ENCODE data around the gene RAB3D.
"Not testable (repeated sequence)": the region's sequence is repeated elsewhere in the genome, so short reads cannot be mapped to it uniquely, and the experiment has no call there.

Gene RAB3D, protein sequence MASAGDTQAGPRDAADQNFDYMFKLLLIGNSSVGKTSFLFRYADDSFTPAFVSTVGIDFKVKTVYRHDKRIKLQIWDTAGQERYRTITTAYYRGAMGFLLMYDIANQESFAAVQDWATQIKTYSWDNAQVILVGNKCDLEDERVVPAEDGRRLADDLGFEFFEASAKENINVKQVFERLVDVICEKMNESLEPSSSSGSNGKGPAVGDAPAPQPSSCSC

DNA sequence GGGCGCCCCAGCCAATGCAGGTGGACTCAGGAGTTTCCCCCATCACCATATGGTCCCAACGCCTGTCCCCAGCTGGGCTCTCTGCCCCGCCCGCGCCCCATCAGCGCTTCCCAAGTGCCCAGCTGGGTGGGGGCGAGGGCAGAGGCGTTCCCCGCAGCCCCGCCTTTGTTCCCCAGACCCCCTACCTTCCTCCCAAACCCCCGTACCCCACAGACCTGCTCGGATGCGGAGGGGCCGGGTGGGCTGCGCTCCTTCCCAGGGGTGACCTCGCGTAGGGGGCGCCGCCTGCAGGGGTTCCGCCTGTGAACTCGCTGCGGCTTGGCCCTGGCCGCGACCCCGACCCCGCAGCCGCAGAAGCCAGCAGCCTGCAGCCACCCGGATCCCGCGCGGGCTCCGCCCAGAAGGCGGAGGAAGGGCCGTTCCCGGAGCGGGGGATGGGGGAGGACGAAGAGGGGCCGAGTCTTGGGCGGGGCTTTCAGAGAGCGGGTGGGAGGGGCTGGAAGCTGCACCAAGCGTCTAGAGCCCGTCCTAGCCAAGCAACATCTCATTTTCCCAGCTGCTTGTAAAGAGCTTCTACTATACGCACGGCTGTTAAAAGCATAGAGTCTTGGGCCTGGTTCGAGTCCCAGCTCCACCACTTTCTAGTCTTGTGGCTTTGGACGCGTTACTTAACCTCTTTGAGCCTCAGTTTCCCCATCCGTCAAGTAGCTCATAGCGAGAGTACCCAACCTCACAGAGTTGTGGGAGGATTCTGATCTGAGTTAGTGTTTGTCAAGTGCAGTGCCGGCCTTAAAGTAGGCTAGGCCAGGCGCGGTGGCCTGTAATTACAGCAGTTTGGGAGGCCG lies at the start of gene RAB3D:
TSS of gene RAB3D (minus strand) at position 404 of the 845 bp plus-strand sequence. CDS start 2,258 bp downstream, outside the sequence.
- DNase-seq (ENCODE audit: low read depth, low spot score): peak; percentile 60

DNA sequence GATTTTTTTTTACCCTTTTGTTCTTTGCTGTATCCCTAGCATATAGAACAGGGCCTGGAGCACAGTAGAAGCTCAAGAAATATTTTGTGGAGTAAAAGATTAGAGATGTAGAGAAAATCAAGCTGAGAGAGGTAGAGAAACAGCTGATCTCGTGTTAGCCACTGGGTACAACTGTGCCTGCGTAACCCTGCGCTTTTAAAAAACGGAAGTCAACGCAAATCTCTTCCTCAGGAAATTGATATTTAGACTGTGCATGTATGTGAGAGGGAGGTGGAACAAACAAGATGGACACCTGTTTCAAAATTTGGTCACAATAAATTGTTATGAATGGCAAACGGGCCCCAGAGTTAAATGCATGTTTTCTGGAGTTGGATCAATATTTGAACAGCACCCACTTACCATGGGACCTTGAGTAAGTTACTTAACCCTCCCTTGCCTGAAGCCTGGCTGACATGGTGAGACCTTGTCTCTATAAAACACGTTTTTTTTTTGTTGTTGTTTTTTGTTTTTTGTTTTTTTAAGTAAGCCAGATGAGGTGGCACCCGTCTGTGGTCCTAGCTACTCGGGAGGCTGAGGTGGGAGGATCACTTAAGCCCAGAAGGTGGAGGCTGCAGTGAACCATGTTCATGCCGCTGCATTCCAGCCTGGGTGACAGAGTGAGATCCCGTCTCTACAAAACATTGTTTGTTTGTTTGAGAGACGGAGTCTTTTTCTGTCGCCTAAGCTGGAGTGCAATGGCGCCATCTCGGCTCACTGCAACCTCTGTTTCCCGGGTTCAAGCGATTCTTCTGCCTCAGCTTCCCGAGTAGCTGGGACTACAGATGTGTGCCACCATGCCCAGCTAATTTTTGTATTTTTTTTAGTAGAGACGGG lies 47.9 kb upstream of the RAB3D start:
- no peak for DNase-seq (ENCODE audit: low read depth, low spot score)

DNA sequence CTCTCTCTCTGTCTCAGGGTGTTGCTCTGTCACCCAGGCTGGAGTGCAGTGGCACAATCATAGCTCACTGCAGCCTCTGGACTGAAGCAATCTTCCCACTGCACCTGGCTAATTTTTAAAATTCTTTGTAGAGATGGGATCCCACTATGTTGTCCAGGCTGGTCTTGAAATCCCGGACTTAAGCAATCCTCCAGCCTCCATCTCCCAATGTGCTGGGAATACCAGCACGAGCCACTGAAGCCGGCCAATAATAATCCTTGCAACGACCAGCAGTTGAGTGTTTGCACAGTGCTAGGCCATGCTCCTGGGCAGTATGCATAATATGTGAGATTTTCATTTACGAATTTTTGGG lies 45.3 kb upstream of the RAB3D start:
- no peak for DNase-seq (ENCODE audit: low read depth, low spot score)

GRCh38 chr19:11383706-11384048 lies 44.2 kb upstream of the RAB3D start:
- DNase-seq (ENCODE audit: low read depth, low spot score): no peak

GRCh38 chr19:11382898-11383705 lies 43.6 kb upstream of the RAB3D start:
- DNase-seq (ENCODE audit: low read depth, low spot score): no peak

GRCh38 chr19:11380653-11381537 lies 41.4 kb upstream of the RAB3D start:
- DNase-seq (ENCODE audit: low read depth, low spot score): peak; percentile 95

DNA sequence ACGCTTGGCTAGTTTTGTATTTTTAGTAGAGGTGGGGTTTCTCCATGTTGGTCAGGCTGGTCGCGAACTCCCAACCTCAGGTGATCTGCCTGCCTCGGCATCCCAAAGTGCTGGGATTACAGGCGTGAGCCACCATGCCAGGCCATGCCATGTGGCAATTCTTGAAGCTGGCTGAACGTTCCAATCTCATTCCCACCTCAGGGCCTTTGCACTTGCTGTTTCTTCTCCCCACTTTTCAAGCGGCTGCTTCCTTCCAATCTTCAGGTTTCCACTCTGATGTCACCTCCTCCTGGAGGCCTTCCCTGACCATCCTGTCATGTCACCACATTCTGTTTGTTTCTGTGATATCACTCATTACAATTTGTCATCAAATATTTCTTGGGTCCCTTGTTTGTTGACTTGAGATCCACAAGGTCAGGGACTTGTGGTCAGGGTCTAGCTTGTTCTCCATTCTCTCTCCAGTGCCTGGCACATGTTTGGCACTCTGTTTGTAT lies 40.4 kb upstream of the RAB3D start:
- DNase-seq (ENCODE audit: low read depth, low spot score): no peak

GRCh38 chr19:11379269-11379845 lies 39.9 kb upstream of the RAB3D start:
- DNase-seq (ENCODE audit: low read depth, low spot score): not testable (repeated sequence)

GRCh38 chr19:11378319-11379189 lies 39.1 kb upstream of the RAB3D start:
- no peak for DNase-seq (ENCODE audit: low read depth, low spot score)

GRCh38 chr19:11377756-11378155 lies 38.3 kb upstream of the RAB3D start:
- DNase-seq (ENCODE audit: low read depth, low spot score): no peak

DNA sequence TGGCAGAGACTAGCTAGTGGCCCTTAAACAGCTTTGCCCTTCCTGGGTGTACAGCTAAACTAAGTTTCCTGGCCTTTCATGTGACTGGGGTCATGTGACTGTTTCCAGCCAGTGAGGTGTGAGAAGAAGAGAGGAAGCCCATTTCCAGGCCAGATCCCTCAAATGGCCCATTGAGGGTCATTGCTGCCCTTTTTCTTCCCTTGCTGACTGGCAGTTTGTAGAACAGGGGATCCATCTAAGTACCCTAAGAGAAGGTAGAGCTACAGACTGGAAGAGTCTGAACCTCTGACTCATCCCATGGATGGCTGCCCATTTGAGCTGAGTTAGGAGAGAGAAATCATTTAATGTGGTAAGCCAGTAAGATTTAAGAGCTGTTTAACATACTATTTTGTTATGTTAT lies 37.8 kb upstream of the RAB3D start:
- DNase-seq (ENCODE audit: low read depth, low spot score): no peak

- peak; percentile 49 for DNase-seq (ENCODE audit: low read depth, low spot score)
Measured at GRCh38 chr19:11375143-11375948, 35.9 kb upstream of the RAB3D start.

DNA sequence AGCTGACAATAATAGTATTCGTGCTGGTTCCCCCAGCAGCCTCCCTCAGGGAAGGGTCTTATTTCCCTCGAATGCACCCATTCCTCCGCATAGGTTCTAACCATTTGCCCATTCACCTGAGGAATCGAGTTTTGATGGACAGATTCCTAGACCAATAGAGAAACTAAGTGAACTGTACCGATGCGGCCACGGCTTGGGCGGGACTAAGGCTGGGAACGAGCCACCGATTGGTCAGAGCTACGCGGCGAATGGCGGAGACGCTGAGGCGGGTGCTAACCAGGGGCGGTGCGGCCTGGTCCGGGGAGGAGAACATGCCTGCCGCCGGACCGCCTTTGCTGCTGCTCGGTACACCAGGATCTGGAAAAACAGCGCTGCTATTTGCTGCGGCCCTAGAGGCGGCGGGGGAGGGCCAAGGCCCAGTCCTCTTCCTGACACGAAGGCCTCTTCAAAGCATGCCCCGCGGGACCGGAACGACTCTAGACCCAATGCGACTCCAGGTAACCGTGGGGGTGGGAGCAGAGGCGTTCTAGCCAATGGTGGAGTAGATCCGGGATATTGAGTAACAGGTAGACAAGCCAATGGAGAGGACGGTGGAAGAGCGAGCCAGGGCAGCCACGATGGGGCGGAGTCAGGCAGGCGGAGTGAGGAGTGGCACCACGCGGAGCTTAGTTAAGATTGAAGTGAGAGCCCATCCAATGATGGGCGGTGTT lies 35.1 kb upstream of the RAB3D start, which contains the start of gene SWSAP1:
TSS of gene SWSAP1 (plus strand) at position 234 of the 710 bp plus-strand sequence. CDS start at position 249, 15 bp downstream.
- peak; percentile 97 for DNase-seq (ENCODE audit: low read depth, low spot score)

DNA sequence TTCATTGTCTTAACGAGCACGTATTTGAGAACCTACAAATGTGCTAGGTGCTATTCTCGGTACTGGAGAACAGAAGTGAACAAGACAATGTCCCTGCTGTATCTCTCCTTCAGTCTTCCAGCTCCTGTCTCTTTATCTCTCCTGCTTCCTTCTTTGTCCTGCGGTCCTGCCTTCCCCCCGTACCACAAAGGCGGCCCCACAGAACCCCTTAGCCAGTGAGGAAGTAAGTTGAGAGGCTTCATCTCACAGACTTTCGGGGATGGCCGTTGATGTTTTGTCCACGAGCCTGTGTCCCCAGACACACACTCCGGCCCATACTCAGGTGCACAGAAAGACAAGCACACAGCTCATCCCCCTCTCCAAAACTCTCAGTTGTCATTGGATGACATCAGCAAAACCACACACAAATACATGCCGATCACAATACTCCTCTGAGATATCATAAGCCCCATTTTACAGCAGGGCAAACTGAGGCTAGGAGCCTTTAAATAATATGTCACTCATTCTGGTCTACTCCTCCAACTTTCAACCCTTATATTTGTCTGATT lies 34.5 kb upstream of the RAB3D start:
- no peak for DNase-seq (ENCODE audit: low read depth, low spot score)

DNA sequence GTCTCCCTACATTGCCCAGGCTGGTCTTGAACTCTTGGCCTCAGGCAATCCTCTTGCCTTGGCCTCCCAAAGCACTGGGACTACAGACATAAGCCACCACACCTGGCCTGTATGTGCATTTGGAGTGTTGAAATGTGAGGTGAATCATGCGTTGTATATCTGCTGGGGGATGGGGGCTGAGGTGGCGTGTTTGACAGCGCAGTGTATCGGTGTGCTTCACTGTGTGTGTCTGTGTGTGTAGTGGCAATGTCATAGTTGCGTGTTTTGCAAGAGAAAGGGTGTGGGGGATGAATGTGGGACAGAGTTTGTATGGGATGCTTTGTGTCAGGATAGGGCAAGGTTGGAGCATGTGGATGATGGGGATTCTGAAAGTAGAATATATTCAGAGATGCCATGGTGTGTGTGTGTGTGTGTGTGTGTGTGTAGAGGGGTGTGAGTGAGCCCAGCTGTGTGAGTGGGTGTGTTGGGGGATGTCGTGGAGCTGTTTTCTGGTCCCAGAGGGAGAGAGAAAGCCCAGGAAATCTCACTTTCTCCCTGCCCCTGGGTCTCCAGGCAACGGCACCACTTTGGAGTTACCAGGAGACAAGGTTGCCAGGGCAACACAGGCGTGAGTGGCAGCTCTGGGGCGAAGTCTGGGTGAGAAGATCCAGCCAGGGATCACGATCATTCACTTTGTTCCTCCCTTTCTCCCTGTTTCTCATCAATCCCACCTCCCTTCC lies 33.9 kb upstream of the RAB3D start:
- DNase-seq (ENCODE audit: low read depth, low spot score): no peak

GRCh38 chr19:11370744-11371143 lies 31.3 kb upstream of the RAB3D start:
- DNase-seq (ENCODE audit: low read depth, low spot score): no peak
